Measurements from ENCODE around the gene AGPAT2. TPM values are rescaled to one million over a fixed set of nuclear protein-coding genes. Genes with fewer than 3 reads are reported as not detected.

Gene AGPAT2
- total and polyA plus RNA-seq, 2 donors (not counting 1 experiment from before 2014, with no cell fraction given), result 25.1 to 28.4 TPM

DNA sequence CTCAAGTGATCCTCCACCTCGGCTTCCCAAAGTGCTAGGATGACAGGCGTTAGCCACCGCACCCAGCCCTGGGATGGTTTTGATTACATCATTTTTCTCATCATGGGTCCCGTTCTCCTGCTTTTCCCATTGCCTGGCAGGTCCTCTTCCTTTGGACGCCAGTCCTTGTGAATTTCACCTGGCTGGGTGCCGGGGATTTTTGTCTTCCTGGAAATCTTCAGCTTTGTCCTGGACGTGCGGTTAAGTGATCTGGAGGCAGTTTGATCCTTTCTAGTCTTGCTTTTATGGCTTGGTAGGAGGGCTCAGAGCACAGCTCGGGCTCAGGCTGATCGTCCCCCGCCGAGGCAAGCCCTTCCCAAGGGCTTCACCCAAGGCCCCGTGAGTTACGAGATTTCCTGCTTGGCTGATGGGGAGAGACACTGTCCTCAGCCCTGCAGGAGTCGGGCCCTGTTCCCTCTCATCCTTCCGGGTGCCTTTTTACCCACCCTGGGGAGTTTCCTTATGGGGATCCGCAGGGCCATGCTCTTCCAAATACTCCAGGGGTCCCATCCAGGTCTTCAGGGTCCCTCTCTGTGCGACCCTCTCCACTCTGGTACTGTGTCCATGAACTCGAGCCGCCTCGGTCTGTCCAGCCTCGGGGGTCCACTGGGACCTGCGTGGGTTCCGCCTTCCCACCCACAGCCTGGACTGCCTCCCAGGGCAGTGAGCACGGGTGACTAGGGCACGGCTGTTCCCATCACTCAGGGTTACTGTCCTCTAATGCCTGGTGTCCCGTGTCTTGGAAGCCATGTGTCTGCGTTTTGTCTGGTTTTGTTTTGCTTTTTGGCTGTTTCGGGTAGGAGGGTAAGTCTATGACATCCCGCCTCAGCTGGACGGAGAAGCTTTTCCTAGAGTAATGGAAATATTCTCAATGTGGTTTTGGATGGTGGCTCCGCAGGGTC is 46.8 kb downstream of the AGPAT2 start:
- CTCF ChIA-PET, result interaction anchor here (8.2 kb wide), 1 partner anchor 154 kb away, joined by 55 read pairs; no protein-coding TSS in a partner anchor

More for the DNA sequence above, 46.8 kb downstream of the AGPAT2 start:
- Histone ChIP-seq H3K79me2 (ENCODE audit: control insufficient read depth, insufficient read depth, low read length) (no peaks in the 10 kb centered on the region), H3K4me3 (ENCODE audit: control extremely low read depth in 1 of 5, extremely low read depth in 1 of 5, insufficient read depth in 1 of 5, low read depth in 2 of 5, low read length in 4 of 5) (no peak overlapping the region), H3K9ac (ENCODE audit: low read length) (no peak overlapping the region), H3K27me3 (replicated peaks in 1 of 4; ENCODE audit: control extremely low read depth in 1 of 4, control insufficient read depth in 3 of 4, insufficient read depth in 4 of 4, low read length in 3 of 4) (peaks cover 0 to 22% (median 13%) of the 10 kb centered on the region in 4 experiments), H3K4me2 (replicated peaks; ENCODE audit: low read depth, low read length, poor library complexity, severe bottlenecking) (no peak overlapping the region), H4K20me1 (ENCODE audit: control insufficient read depth, insufficient read depth, low read length, poor library complexity, severe bottlenecking) (no peaks in the 10 kb centered on the region), H3K36me3 (replicated peaks in 1 of 2; ENCODE audit: control extremely low read depth in 1 of 2, control insufficient read depth in 1 of 2, extremely low read depth in 1 of 2, insufficient read depth in 2 of 2, low read length in 1 of 2) (no peaks in the 10 kb centered on the region), H3K27ac (ENCODE audit: low read length in 2 of 2) (no peak overlapping the region), H2AFZ (ENCODE audit: insufficient read depth, low read depth, low read length, poor library complexity, severe bottlenecking) (no peak overlapping the region), H3K4me1 (ENCODE audit: control insufficient read depth in 2 of 2, insufficient read depth in 2 of 2, low read length in 2 of 2) (peaks cover 19 to 21% of the 10 kb centered on the region in 2 donors), H3K9me3 (ENCODE audit: control extremely low read depth in 1 of 3, control insufficient read depth in 2 of 3, insufficient read depth in 1 of 3, low read length in 2 of 3) (peaks cover 0 to 14% (median 0%) of the 10 kb centered on the region in 3 donors)
- no peak for ATAC-seq (ENCODE audit: low read depth)
- TF ChIP-seq, protein P1, sequence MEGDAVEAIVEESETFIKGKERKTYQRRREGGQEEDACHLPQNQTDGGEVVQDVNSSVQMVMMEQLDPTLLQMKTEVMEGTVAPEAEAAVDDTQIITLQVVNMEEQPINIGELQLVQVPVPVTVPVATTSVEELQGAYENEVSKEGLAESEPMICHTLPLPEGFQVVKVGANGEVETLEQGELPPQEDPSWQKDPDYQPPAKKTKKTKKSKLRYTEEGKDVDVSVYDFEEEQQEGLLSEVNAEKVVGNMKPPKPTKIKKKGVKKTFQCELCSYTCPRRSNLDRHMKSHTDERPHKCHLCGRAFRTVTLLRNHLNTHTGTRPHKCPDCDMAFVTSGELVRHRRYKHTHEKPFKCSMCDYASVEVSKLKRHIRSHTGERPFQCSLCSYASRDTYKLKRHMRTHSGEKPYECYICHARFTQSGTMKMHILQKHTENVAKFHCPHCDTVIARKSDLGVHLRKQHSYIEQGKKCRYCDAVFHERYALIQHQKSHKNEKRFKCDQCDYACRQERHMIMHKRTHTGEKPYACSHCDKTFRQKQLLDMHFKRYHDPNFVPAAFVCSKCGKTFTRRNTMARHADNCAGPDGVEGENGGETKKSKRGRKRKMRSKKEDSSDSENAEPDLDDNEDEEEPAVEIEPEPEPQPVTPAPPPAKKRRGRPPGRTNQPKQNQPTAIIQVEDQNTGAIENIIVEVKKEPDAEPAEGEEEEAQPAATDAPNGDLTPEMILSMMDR (IDR thresholded peaks at IDR 0.05), result no peak
- no peak for TF ChIP-seq EZH2 (IDR thresholded peaks at IDR 0.05; ENCODE audit: borderline replicate concordance, insufficient read depth, low read depth, low read length, poor library complexity, severe bottlenecking)
- Mint-ChIP-seq H3K27ac (no peak overlapping the region), H3K4me1 (peaks cover 15% of the 10 kb centered on the region), H3K4me3 (no peak overlapping the region), H3K27me3 (peaks cover 13% of the 10 kb centered on the region), H3K9me3 (ENCODE audit: insufficient read depth) (no peaks in the 10 kb centered on the region)
- intact Hi-C loops (cut with micrococcal nuclease), result no loop called here
- WGBS (ENCODE audit: insufficient coverage), result 91% methylated on average over 32 of the region's 32 CpGs
- POLR2A ChIA-PET, result no interaction called here
- peak; percentile 14 for DNase-seq

All from B cell (primary cell).